Mesothelial cell of epicardium (in vitro differentiated cells): Measurements from ENCODE around the gene HAUS8. TPM values are rescaled to one million over a fixed set of nuclear protein-coding genes. Genes with fewer than 3 reads are reported as not detected.
A peak's percentile ranks its signal among the peaks of the same experiment; 100 is the strongest.
"Not testable (repeated sequence)": the region's sequence is repeated elsewhere in the genome, so short reads cannot be mapped to it uniquely, and the experiment has no call there.

Experiments used
- DNase-seq, 2 experiments: peaks; one replicate each; pipeline ENCODE4 v3.0.0; 2021; ENCODE audit warnings: low spot score in 2 of 2; ENCODE audit not compliant: unreplicated experiment in 2 of 2
- H3K27ac Mint-ChIP-seq: 2 replicates; pipeline ENCODE4 v1.8.0; 2021; ENCODE audit warnings: mixed read lengths
- H3K27me3 Mint-ChIP-seq: 2 replicates; pipeline ENCODE4 v1.8.0; 2021; ENCODE audit warnings: low read depth, mixed read lengths
- H3K36me3 Mint-ChIP-seq: 2 replicates; pipeline ENCODE4 v1.8.0; 2021; ENCODE audit warnings: mixed read lengths
- H3K4me1 Mint-ChIP-seq: 2 replicates; pipeline ENCODE4 v1.8.0; 2021; ENCODE audit warnings: mixed read lengths
- H3K4me3 Mint-ChIP-seq: 2 replicates; pipeline ENCODE4 v1.8.0; 2021; ENCODE audit warnings: mild to moderate bottlenecking, moderate library complexity, mixed read lengths
- H3K9me3 Mint-ChIP-seq: 2 replicates; pipeline ENCODE4 v1.8.0; 2021; ENCODE audit warnings: mixed read lengths
- total RNA-seq: library from RNA; stranded (reverse); gene quantifications from 3 replicates; pipeline ENCODE4 v1.2.1, GENCODE V29; 2021
- TF ChIP-seq, protein P1 (sequence below): fragments of 200-600 bp; sonication (generic); IDR thresholded peaks from one replicate; pipeline ENCODE4 v1.5.0; 2021; ENCODE audit warnings: antibody characterized with exemption; ENCODE audit not compliant: unreplicated experiment

HAUS8 gene
- total RNA-seq, 1 donor from 2014 or later: 14.7 TPM

DNA sequence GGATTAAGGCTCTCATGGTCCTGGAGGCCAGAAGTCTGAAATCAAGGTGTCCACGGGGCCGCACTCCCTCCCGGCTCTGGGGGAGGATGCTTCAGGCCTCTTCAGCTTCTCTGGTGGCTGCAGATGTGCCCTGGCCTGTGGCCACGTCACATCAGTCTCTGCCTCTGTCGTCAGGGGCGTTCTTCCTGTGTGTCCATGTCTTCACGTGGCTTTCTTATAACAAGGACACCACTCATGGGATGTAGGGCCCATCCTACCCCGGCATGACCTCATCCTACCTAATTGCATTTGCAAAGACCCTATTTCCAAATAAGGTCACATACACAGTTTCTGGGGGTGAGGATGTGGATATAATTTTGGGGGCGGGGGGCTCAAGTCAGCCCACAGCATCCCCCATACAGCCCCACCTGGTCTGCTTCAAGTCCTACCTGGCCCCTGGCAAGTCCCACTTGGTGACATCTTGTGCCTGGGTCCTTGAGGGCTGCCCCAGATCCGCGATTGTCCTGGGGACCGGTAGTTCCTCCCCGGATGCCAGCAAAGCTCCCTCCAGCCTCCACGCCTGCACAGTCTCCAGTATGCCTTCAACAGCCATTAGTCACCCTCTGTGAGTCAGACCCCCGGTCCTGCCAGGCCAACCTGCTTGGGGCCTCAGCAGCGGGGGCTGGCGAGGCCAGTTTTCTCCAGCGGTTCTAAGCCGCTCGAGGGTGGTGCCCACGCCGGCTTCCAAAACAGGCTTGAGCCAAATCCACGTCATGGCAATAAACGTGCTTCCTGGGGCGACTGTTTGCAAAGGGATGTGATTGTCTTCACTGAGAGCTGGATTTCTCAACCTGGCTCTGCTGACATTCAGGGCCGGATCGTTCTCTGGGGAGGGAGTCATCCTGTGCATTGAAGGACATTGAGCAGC, 32.5 kb upstream of the HAUS8 start:
- no peaks in the 10 kb centered on the region for H3K9me3 Mint-ChIP-seq
- H3K27me3 Mint-ChIP-seq: no peaks in the 10 kb centered on the region
- H3K36me3 Mint-ChIP-seq: peaks cover 22% of the 10 kb centered on the region
- peak in 1 of 2 experiments; percentile 51 for DNase-seq
- no peak overlapping the region for H3K4me3 Mint-ChIP-seq
- H3K4me1 Mint-ChIP-seq: peaks cover 12% of the 10 kb centered on the region
- TF ChIP-seq, protein P1, sequence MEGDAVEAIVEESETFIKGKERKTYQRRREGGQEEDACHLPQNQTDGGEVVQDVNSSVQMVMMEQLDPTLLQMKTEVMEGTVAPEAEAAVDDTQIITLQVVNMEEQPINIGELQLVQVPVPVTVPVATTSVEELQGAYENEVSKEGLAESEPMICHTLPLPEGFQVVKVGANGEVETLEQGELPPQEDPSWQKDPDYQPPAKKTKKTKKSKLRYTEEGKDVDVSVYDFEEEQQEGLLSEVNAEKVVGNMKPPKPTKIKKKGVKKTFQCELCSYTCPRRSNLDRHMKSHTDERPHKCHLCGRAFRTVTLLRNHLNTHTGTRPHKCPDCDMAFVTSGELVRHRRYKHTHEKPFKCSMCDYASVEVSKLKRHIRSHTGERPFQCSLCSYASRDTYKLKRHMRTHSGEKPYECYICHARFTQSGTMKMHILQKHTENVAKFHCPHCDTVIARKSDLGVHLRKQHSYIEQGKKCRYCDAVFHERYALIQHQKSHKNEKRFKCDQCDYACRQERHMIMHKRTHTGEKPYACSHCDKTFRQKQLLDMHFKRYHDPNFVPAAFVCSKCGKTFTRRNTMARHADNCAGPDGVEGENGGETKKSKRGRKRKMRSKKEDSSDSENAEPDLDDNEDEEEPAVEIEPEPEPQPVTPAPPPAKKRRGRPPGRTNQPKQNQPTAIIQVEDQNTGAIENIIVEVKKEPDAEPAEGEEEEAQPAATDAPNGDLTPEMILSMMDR: no peak
- H3K27ac Mint-ChIP-seq: peak overlapping the region; percentile 71

GRCh38 chr19:17106964-17107363, 31.7 kb upstream of the HAUS8 start:
- H3K27me3 Mint-ChIP-seq, DNase-seq, H3K9me3 Mint-ChIP-seq, H3K4me3 Mint-ChIP-seq, H3K27ac Mint-ChIP-seq: not testable (repeated sequence)
- H3K4me1 Mint-ChIP-seq: peaks cover 12% of the 10 kb centered on the region
- peaks cover 28% of the 10 kb centered on the region for H3K36me3 Mint-ChIP-seq

GRCh38 chr19:17105556-17105955, 30.3 kb upstream of the HAUS8 start:
- Mint-ChIP-seq H3K27ac (no peak overlapping the region), H3K36me3 (peaks cover 22% of the 10 kb centered on the region), H3K4me1 (peaks cover 12% of the 10 kb centered on the region), H3K4me3 (no peak overlapping the region), H3K9me3 (no peaks in the 10 kb centered on the region), H3K27me3 (no peaks in the 10 kb centered on the region)
- no peak for DNase-seq
- TF ChIP-seq, protein P1: no peak

DNA sequence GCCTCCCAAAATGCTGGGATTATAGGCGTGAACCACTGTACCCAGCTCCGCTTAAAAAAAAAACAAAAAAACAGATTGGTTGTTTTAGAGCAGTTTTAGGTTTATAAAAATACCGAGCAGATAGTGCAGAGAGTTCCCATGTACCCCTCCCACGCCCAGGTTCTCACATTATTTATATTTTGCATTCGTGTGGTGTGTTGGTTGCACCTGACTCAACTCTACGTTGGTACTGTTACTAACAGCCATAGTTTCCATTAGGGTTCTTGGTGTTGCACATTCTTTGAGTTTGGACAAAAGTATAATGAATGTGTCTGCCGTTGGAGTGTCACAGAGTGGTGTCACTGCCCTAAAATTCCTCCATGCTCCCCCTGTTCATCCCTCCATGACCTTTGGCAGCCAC, 29.4 kb upstream of the HAUS8 start:
- H3K9me3 Mint-ChIP-seq: no peaks in the 10 kb centered on the region
- no peak overlapping the region for H3K27ac Mint-ChIP-seq
- no peak overlapping the region for H3K4me3 Mint-ChIP-seq
- no peaks in the 10 kb centered on the region for H3K27me3 Mint-ChIP-seq
- peaks cover 22% of the 10 kb centered on the region for H3K36me3 Mint-ChIP-seq
- peaks cover 12% of the 10 kb centered on the region for H3K4me1 Mint-ChIP-seq
- DNase-seq: no peak
- TF ChIP-seq, protein P1: no peak

DNA sequence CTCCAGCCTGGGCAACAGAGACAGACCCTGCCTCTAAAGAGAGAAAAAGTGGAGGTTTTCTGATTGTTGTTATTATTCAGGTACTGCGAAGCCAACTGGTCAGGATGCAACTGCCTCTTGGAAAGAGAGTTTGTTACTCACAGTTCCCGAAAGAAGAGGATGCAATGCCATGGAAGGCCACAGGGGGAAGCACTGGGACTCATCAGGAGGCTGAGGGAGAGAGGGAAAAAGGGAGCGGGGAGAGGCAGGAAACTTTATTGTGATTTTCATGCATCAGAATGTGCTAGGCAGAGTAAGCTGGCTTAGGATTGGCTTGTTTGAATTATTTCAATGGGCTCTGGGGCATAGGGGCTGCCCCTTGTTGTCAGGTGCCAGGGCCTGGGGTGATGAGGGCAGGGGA, 27.9 kb upstream of the HAUS8 start:
- no peak for DNase-seq
- peaks cover 11% of the 10 kb centered on the region for H3K4me1 Mint-ChIP-seq
- peaks cover 25% of the 10 kb centered on the region for H3K36me3 Mint-ChIP-seq
- H3K9me3 Mint-ChIP-seq: no peaks in the 10 kb centered on the region
- no peak overlapping the region for H3K4me3 Mint-ChIP-seq
- no peak overlapping the region for H3K27ac Mint-ChIP-seq
- H3K27me3 Mint-ChIP-seq: no peaks in the 10 kb centered on the region
- TF ChIP-seq, protein P1: peak; percentile 55

GRCh38 chr19:17101686-17102628, 26.7 kb upstream of the HAUS8 start:
- H3K27ac Mint-ChIP-seq: no peak overlapping the region
- DNase-seq: no peak
- no peaks in the 10 kb centered on the region for H3K27me3 Mint-ChIP-seq
- peaks cover 25% of the 10 kb centered on the region for H3K36me3 Mint-ChIP-seq
- TF ChIP-seq, protein P1: no peak
- H3K4me3 Mint-ChIP-seq: no peak overlapping the region
- H3K9me3 Mint-ChIP-seq: no peaks in the 10 kb centered on the region
- H3K4me1 Mint-ChIP-seq: peaks cover 6% of the 10 kb centered on the region
